Prostate gland (tissue), 2 donors: ENCODE measurements around the gene ACTL8. TPM values are rescaled to one million over a fixed set of nuclear protein-coding genes. Genes with fewer than 3 reads are reported as not detected.

Experiments
- DNase-seq: peaks from one replicate; pipeline ENCODE4 v3.0.0-alpha.2; 2019; ENCODE audit warnings: low spot score
- H3K27ac ChIP-seq, 2 donors: fragments of 200-600 bp; sonication (generic); 2 replicates each; pipeline ENCODE4 v1.5.1; 2017 to 2019
- H3K27me3 ChIP-seq: fragments of 200-600 bp; sonication (generic); replicated peaks from 2 replicates; pipeline ENCODE4 v1.5.1; 2019; ENCODE audit not compliant: insufficient read depth
- H3K36me3 ChIP-seq, 2 donors: fragments of 200-600 bp; sonication (generic); 1 replicate in 1 of 2; 2 replicates in 1 of 2; pipeline versions ENCODE4 v1.5.1 to v1.8.1; 2017 to 2019
- H3K4me1 ChIP-seq: fragments of 200-600 bp; sonication (generic); replicated peaks from 2 replicates; pipeline ENCODE4 v1.5.1; 2019
- H3K4me3 ChIP-seq, 2 donors: fragments of 200-600 bp; sonication (generic); 2 replicates each; pipeline ENCODE4 v1.5.1; 2017 to 2019
- H3K9me3 ChIP-seq: fragments of 200-600 bp; sonication (generic); 2 replicates; pipeline ENCODE4 v1.5.1; 2017
- CTCF ChIP-seq, 4 experiments: fragments of 200-600 bp in 2 of 4; fragments of 450-650 bp in 2 of 4; sonication (generic) in 2 of 4; IDR thresholded peaks; 1 replicate in 3 of 4; 2 replicates in 1 of 4; pipeline ENCODE4 v1.5.1; 2016 to 2019; ENCODE audit warnings: antibody characterized with exemption in 4 of 4, mild to moderate bottlenecking in 2 of 4, moderate library complexity in 2 of 4
- POLR2A ChIP-seq: fragments of 450-650 bp; IDR thresholded peaks from one replicate; pipeline ENCODE4 v1.6.1; 2016; ENCODE audit warnings: antibody characterized with exemption, mild to moderate bottlenecking
- POLR2AphosphoS5 ChIP-seq: sonication (generic); formaldehyde crosslinking; IDR thresholded peaks from one replicate; pipeline ENCODE4 v1.6.1; 2017; ENCODE audit warnings: antibody characterized with exemption
- WGBS: methylation state at CpG from one replicate; pipeline ENCODE4 v1.1.5; 2018; 5-methylcytosine and 5-hydroxymethylcytosine counted together
- intact Hi-C: fragments of 100-400 bp; cut with DNase I; formaldehyde crosslinking; loops from one replicate; pipeline ENCODE4 v1.14.2; 2022
- total RNA-seq, 2 donors: library from RNA; depleted of rRNA; stranded (reverse); fragments of >200 nt; gene quantifications; one replicate each; pipeline ENCODE4 v1.1.0, GENCODE V29; 2016

The ACTL8 gene
- total RNA-seq, 2 donors from 2014 or later, result 5.9 TPM; not detected in 1

- 70% methylated on average over 6 of the region's 6 CpGs for WGBS
- no peaks in the 10 kb centered on the region for H3K4me1 ChIP-seq
- H3K36me3 ChIP-seq, result no peaks in the 10 kb centered on the region
- no peak for DNase-seq
- no peaks in the 10 kb centered on the region for H3K9me3 ChIP-seq
- no peaks in the 10 kb centered on the region for H3K27me3 ChIP-seq
- TF ChIP-seq POLR2AphosphoS5, result no peak
- TF ChIP-seq POLR2A, result no peak
- no peak for TF ChIP-seq CTCF (IDR thresholded peaks at IDR 0.05)
- intact Hi-C loops, result no loop called here
- H3K27ac ChIP-seq, result no peak overlapping the region
- no peak overlapping the region for H3K4me3 ChIP-seq
Observed at GRCh38 chr1:17728123-17728712, 26.9 kb upstream of the ACTL8 start.

GRCh38 chr1:17729248-17729647, 25.9 kb upstream of the ACTL8 start:
- DNase-seq, result no peak
- Histone ChIP-seq H3K9me3 (no peaks in the 10 kb centered on the region), H3K4me3 (no peak overlapping the region), H3K27ac (no peak overlapping the region), H3K36me3 (no peaks in the 10 kb centered on the region), H3K4me1 (no peaks in the 10 kb centered on the region), H3K27me3 (no peaks in the 10 kb centered on the region)
- WGBS, result 87% methylated on average over 12 of the region's 12 CpGs
- intact Hi-C loops, result no loop called here
- no peak for TF ChIP-seq CTCF (IDR thresholded peaks at IDR 0.05)
- TF ChIP-seq POLR2A, result no peak
- no peak for TF ChIP-seq POLR2AphosphoS5

- H3K27ac ChIP-seq, result no peak overlapping the region
- H3K4me1 ChIP-seq, result no peaks in the 10 kb centered on the region
- no peak for DNase-seq
- H3K9me3 ChIP-seq, result no peaks in the 10 kb centered on the region
- H3K27me3 ChIP-seq, result no peaks in the 10 kb centered on the region
- 82% methylated on average over 10 of the region's 10 CpGs for WGBS
- intact Hi-C loops, result no loop called here
- TF ChIP-seq CTCF (IDR thresholded peaks at IDR 0.05) (no peak), POLR2A (no peak), POLR2AphosphoS5 (no peak)
- no peaks in the 10 kb centered on the region for H3K36me3 ChIP-seq
- no peak overlapping the region for H3K4me3 ChIP-seq
Observed at GRCh38 chr1:17729909-17730308, 25.2 kb upstream of the ACTL8 start.

- intact Hi-C loops, result no loop called here
- TF ChIP-seq CTCF (IDR thresholded peaks at IDR 0.05) (no peak), POLR2AphosphoS5 (no peak)
- Histone ChIP-seq H3K4me1 (no peaks in the 10 kb centered on the region), H3K27me3 (peaks cover 2% of the 10 kb centered on the region), H3K36me3 (no peaks in the 10 kb centered on the region), H3K4me3 (no peak overlapping the region), H3K9me3 (no peaks in the 10 kb centered on the region), H3K27ac (no peak overlapping the region)
- WGBS, result 72% methylated on average over 5 of the region's 5 CpGs
- DNase-seq, result no peak
Observed at GRCh38 chr1:17731460-17731859, 23.7 kb upstream of the ACTL8 start.

GRCh38 chr1:17732475-17732874, 22.7 kb upstream of the ACTL8 start:
- whole genome bisulfite sequencing, result 85% methylated on average over 2 of the region's 2 CpGs

More at GRCh38 chr1:17732475-17732874, 22.7 kb upstream of the ACTL8 start:
- no peak for TF ChIP-seq CTCF (IDR thresholded peaks at IDR 0.05)
- TF ChIP-seq POLR2AphosphoS5, result no peak
- no peak for TF ChIP-seq POLR2A
- intact Hi-C loops, result no loop called here
- H3K27ac ChIP-seq, result no peak overlapping the region
- H3K4me1 ChIP-seq, result no peaks in the 10 kb centered on the region
- H3K4me3 ChIP-seq, result no peak overlapping the region
- H3K9me3 ChIP-seq, result no peaks in the 10 kb centered on the region
- no peaks in the 10 kb centered on the region for H3K36me3 ChIP-seq
- peaks cover 2% of the 10 kb centered on the region for H3K27me3 ChIP-seq
- no peak for DNase-seq
